CD4-positive, alpha-beta T cell treated with Interferon alpha-2 for 1 hour (primary cell): Measurements from ENCODE around the gene GNAL.

Source experiments
- DNase-seq, 2 donors: peaks; one replicate each; pipeline ENCODE4 v3.0.0-alpha.2; 2020 to 2022

The GNAL gene

DNA sequence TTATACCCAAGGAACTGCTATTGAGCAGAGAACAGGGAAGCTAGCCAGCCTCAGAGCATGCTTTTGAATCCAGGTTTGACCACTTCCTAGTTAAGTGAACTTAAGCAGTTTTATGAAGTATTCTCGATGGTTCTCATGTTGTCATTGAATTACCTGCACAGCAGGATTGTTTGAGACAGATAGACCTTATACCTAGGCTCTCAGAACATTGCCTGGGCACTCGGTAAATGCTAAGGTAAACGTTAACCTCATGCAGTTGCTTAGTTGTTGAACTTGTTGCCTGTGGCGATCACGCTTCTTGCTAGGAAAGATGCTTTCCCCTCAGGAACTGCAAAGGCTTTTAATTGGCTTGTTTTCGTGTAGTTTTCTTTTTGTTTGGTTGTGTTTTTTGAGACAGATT lies 128.2 kb downstream of the GNAL start:
- DNase-seq = no peak

DNA sequence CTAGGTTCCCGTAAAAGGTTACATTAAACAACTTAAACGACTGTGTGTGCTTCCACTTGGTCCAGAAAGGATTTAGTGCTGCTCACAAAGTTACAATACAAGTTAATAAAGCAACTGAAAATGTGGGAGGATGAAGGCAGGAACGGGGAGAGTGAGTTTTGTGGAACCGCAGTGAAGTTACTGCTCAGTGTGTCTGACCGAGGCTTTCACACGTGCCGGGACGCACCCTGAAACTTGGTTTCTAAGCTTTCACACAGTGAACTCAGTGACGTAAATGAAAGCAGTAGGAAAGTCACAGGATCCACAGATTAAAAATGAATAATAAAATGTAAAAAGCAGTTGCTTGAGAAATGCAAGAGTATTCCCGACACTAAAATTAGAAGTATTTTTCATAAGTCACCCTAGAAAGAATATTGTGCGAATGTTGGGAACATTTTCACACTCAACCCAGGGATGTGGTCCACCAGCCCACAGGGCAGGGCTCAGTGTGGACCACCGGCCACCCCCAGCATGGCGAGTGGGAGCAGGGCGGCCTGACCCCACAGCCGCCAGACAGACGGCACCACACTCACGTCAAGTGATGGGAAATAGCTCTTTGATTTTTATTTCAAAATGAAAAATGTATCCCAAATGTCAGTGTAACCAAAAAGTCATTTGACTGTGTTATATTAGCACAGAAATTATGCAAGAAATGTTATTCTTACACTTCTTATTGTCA lies 129.6 kb downstream of the GNAL start:
- DNase-seq = no peak

DNA sequence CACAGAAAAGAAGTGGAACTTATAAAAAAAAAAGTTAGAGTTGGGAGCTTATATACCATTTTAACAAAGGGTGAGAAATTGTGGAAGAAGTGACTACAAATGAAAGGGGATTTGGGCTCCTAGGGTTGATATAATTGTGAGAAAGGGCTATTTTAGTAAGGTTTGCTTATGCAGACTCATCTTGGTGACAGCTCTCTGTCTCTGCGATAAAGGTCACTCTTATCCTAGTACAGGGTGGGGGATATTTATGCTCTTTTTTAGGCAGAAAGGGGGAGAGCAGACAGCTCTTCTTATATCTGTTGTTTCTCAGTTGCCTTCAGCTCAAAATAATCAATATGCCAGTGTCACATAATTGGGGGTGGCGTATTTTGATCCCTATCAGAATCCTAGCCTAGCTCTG lies 130.9 kb downstream of the GNAL start:
- no peak for DNase-seq

DNA sequence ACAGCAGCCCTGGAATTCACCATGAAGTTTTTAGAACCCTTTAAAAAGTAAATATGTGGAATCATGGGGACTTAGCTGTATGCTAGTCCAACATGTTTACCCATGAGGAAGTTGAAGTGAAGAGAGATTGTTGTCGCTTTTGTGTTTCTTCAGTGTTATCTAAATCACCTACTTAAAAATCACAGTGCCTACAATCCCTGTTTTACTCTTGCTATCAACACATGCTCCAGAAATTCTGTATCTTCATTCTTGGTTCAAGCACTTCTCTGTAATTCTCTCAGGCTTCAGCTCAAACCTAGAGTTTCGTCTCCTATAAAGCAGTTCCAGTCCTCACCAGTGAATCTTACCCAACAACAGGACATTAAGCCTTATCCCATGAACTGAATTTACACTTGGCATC lies 131.6 kb downstream of the GNAL start:
- no peak for DNase-seq

DNA sequence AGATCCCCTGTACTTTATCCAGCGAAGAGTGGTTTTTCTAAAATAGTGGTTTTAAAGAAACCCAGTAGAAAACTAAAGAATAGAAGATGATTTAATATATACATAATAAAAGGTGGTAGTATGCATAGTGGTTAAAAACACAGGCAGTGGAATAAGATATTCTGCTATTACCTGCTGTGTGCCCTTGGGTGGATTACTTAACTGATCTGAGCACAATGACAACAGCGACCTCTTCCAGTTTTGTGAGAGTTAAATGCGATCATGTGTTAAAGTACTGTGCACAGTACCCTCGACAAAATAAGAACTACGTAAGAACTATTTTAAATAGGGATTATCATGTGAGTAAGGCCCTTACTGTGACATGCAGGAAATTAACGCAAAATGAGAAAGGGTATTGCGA lies 132.1 kb downstream of the GNAL start:
- no peak for DNase-seq

DNA sequence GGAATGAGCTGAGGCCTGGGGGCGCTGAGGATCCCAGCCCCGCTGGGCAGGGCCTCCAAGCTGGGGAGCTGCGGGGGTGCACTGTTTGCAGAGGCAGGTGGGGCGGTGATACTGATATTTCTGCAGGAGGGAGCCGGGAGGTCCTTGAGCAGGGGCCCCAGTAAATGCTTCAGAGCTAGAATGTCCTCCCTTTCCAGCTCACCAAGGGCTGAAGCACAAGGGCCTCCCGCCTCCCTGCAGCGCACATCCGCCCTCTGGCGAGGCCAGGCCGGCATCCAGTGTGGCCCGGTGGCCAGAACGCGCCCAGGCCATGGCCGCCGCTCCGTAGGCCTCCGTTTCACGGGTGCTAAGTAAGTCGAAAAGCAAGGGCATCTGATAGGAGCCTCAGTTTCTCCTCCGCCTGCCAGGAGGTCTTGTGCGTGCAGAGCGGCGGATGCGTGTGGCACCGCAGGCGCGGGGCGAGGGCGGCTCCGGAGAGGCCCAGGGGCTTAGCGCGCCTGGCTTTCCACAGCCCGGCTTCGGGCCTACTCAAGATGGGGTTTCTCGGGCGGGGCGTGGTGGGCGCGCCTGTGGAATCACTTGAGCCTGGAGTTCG lies 132.7 kb downstream of the GNAL start:
- DNase-seq = no peak

DNA sequence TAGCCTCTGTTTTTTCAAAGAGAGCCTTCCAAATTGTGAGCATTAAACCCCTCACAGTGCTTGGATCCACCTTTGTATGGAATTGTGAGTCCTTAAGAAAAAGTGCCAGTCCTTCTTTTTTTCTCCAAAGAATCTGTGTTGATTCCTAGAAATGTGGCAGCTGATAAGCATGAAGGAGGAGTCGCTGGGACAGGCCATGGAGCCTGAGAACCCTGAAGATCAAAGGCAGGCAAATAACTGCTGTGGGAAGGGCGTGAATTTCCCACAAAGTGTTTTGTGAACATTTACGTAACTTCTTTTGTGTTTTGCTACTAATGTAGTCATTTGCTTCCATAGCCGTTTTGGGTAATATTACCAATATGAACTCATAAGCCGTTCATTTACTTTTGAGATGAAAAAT lies 134.5 kb downstream of the GNAL start:
- no peak for DNase-seq

DNA sequence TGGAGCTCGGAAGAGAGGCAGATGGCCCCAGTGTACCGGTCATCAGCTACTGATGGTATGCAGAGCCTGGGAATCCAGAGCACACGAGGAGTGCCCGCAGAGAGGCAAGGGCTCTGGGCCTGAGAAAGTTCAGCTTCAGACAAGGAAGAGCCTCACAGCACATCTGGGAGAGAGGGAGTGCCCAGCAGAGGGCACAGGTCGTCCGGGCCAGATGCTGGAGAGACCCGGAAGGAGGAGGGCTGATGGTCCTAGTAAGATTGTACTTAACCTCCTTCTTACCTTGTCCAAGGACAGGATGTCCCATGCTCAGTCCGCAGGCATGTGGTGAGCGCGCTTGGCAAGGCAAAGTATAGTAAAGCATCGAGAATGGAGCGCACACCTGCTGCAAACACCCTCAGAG lies 137.8 kb downstream of the GNAL start:
- no peak for DNase-seq

DNA sequence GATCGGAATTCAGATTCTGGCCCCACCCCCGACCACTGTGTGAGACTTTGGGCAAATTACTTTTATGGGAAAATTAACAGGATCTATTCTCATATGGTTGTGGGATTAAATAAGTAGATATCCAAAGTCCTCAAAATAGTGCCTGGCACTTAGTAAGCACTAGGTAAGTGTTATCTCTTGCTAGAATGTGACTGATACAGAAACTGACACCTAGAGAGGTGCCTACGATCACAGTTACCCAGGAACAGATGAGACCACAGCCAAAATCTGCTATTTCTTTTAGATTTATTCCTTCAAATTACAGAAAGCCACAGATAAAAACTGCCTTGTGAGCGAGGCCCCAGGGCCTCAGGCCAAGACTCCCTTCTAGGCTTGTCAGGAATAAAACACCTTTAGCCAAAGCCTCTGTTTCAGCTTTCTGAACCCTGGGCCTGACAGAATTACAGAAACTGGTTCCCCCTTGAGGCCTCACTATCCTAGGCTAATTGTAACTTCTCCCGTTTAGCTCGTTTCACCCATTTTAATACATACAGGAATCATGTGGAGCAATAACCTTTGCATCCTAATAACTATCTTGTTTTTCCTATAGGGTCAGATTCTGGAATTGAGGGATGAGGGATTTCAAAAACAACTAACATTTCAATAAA lies 139.8 kb downstream of the GNAL start:
- no peak for DNase-seq

DNA sequence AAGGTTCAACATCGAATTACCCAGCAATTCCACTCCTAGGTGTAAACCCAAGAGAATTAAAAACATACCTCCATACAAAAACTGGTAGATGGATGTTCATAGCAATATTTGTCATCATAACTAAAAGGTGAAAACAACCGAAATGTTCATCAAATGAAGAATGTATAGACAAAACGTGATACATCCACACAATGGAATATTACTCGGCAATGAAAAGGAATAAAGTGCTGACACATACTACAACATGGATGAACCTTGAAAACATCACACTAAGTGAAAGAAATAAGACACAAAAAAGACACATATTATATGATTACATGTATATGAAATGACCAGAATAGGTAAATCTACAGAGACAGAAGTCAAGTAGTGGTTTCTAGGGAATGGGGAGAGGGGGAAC lies 141.5 kb downstream of the GNAL start:
- no peak for DNase-seq

DNA sequence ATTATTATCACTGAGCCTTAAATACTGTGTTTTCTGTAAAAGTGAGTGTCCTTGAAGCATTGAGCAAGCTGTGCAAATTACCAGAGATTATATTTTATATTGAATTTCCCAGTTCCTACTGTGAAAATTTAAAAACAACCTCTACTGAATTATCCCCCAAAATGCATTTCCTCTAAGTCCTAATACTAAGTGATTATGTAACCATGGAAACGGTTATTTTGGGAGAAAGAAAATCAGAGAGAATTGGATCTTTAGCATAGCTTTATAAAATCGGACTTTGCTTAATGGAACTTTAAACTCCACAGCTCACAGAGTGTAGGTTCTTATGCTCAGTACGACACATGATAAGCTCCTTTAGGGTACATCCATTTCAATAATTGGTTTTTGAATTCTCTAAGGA lies 142.9 kb downstream of the GNAL start:
- DNase-seq = no peak

DNA sequence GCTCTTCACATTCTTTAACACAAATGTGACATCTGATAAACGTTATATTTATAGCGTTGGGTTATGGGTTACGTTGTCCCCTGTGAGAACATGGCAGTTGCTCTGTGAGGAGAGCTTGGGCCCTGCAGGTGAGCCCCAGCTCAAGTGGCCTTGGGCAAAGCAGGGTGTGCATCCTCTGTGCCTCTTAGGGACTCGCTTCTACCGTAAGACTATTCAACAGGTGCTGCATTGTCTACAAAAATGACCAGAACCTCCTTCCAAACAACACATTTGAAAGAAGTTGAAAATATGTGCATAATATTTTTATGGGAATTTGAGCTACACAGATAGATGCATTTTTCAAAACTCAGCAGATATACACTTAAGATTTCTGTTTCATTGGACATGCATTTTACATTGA lies 145.7 kb downstream of the GNAL start:
- no peak for DNase-seq

DNA sequence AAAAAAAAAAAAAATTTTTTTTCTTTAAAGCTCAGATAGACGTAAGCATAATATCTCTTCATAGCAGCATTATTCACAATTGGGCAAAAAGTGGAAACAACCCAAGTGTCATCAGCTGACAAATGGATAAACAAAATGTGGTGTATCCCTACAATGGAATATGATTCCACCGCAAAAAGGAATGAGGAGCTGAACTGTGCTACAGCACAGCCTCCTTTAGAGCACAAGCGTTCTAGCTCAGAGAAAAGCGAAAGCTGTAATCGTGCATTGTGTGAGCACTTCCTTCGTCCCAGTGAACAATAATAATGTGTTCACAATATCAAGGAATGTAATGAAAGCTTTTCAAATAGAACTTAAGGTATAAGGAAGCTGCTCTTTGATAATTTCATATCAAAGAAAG lies 150.5 kb downstream of the GNAL start:
- DNase-seq = no peak

DNA sequence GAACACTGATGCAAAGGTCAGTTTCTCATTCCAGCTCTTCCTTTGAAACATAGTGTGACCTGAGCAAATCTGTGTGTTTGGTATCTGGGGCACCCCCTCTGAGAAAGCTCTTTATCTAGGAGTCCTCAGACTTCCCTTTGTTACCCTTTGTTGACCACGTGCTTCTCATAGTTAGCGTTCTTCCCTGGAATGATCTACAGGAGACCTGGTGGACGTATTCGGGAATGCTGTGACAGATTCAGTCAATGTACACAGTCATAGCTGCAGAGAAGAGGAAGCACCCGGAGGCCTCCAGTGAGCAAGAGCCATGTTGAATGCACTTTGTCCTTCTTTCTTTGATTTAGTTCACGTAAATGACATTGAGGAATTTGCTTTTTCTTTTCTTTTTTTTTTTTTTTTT lies 151.4 kb downstream of the GNAL start:
- DNase-seq = no peak

DNA sequence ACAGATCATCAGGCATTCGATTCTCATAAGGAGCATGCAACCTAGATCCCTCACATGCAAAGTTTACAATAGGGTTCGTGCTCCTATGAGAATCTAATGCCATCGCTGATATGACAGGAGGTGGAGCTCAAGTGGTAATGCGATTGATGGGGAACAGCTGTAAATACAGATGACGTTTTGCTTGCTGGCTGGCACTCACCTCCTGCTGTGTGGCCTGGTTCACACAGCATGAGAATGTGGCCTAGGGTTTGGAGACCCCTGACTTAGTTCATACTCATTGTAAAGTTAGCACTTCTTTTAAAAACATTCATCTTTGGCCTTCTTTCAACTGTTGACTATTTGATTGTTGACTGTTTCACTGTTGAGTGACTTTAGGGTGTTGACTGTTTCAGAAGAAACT lies 153.5 kb downstream of the GNAL start:
- DNase-seq = no peak

DNA sequence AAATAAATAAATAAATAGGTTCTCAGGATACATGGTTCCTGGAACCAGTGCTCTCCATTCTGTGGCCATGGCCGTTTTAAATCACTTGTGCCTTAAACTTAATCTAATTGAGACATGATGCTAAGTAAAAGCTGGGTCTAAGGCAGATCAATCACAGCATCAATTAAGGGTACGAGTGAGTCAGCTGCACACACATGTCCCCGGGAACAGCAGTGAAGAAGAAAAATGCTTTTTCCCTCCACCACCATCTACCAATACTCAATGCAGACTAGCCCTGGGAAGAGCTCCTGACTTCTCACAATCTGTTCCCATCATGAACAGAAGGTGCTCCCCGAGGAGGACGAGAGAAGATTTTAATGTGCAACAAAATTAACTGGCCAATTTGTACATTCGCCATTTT lies 155.4 kb downstream of the GNAL start:
- no peak for DNase-seq

DNA sequence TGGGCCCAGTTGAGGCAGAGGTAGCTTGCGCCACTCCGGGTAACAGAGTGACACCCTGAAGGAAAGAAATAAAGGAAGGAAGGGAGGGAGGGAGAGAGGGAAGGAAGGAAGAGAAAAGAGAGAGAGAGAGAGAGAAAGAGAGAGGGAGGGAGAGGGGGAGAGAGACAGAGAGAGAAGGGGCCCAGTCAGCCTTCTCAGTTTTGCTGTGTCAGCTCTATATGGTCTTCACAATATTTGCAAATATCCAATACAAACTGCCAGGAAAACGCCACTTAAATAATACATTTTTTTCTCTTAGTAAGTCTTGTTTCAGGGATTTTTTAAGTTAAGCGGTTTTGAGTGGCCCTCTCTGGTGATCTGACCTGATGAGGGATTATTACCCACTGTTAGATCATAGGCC lies 156.6 kb downstream of the GNAL start:
- DNase-seq = no peak

DNA sequence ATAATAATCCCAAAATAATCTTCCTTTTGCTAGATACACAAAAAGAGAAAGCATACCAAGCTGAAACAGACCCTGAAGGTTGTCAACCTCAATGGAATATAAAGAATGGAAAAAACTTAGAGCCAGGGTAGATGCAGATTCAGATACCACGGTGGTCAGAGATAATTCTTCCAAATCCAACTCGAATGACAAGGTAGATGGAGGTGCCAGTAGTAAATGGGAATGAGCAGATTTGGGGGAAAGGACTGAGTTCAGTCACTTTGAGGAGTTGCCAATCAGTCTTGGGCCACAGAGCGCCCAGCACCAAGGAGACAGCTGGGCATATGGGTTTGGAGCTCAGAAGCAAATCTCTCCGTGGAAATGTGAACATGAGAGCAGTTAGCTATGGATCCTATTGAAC lies 158.7 kb downstream of the GNAL start:
- DNase-seq = no peak

DNA sequence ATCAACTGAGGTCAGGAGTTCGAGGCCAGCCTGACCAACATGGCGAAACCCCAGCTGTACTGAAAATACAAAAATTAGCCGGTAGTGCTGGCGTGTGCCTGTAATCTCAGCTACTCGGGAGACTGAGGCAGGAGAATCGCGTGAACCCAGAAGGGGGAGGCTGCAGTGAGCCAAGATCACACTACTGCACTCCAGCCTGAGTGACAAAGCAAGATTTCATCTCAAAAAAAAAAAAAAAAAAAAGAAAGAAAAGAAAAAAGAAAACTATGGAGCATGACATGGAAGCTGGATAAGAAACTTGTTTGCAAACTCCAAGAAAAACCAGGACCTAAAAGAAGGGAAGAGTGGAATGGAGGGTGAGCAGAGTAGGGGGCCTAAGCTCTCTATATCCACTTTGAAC lies 160.2 kb downstream of the GNAL start:
- no peak for DNase-seq

DNA sequence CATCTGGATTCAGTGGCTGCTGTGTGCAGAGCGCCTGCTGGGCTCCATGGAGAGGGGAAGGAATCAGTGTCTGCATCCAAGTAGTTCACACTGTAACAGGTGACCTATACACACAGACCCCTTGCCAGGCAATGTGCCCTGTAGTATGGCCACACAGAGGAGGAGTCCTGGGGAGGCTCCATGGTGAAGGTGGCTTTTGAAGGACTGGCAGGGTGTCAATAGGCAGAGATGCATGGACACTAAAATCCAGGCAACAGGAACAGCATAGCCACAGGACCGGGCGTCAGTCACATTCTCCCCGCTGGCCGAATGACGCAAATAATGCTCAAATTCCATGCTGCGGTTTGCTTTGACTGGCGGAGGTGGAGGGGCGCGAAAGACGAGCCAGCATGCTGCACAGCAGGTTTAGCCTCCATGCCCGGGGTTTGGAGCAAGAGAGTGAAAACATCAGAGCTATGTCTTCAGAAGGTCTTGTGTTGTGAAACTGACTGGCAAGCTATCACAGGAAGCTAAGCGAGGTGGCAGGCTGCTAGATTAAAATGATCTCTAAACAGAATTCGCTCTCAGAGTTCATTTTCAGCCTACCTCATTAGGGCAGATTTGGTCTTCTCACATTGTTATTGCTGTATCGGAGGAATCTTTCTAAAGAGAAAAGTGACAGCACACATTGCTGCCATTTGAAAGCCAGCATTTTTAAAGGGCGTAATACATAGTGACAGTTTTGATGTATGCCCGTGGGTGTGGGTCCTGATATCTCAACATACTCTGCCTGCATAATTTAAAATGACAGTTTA lies 161.0 kb downstream of the GNAL start:
- peak; percentile 63 to 66 for DNase-seq

DNA sequence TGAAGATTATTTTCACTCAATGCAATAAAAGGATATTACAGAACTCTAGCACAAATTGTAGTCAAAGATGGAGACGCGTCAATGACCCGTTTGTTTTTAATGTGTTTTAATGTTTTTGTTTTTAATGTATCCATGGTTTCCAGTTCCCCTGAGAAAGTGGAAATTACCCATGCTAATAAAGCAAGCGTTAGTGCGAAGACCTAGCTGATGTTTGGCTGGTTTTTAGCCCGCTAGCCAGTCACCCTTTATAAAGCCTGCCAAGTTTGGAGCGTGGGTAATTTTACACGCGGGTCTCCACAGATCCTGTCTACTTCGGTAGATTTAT lies 161.7 kb downstream of the GNAL start:
- peak in 1 of 2 donors; percentile 75 for DNase-seq

DNA sequence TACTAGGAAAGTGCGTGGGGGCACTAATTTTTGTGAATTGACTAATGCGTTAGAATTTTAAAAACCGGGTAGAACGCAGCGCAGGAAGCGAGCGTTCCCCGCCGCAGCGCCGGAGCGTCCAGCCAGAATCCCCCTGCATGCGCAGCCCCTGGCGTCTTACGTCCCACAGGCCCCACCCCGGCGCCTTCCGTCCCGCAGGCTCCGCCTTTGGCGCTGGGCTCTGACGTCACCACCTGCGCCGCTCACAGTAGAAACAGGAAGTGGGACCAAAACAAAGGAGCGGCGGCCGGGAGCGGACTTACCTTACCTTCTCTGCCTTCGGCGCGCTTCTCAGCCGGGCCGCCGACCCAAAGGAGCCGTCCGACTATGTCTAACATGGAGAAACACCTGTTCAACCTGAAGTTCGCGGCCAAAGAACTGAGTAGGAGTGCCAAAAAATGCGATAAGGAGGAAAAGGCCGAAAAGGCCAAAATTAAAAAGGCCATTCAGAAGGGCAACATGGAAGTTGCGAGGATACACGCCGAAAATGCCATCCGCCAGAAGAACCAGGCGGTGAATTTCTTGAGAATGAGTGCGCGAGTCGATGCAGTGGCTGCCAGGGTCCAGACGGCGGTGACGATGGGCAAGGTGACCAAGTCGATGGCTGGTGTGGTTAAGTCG lies 162.2 kb downstream of the GNAL start, which contains the start of gene CHMP1B:
TSS of gene CHMP1B (plus strand) at position 268 of the 660 bp plus-strand sequence. CDS start at position 367, 99 bp downstream.
- peak; percentile 96 for DNase-seq

DNA sequence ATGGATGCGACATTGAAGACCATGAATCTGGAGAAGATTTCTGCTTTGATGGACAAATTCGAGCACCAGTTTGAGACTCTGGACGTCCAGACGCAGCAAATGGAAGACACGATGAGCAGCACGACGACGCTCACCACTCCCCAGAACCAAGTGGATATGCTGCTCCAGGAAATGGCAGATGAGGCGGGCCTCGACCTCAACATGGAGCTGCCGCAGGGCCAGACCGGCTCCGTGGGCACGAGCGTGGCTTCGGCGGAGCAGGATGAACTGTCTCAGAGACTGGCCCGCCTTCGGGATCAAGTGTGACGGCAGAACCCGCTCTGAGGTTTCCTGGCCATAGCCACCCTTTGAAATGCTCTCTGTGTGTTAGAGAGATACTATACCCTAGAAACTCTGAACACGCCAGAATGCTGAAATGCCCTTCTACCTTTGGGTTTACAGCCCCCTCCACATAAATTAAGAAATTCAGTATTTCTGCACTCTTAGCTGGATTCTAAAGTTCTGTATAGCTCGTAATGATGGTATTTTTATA lies 162.8 kb downstream of the GNAL start:
- peak; percentile 46 to 57 for DNase-seq
